Keratinocyte (primary cell): ENCODE measurements around the gene KDM1B. TPM values are rescaled to one million over a fixed set of nuclear protein-coding genes. Genes with fewer than 3 reads are reported as not detected.

Experiments
- DNase-seq: peaks from one replicate; pipeline ENCODE4 v3.0.0-alpha.2; 2011; ENCODE audit warnings: low read depth, missing footprints, low spot score
- FAIRE-seq: peaks from 2 replicates; lab custom pipeline; 2011; peaks lifted over from hg19 to GRCh38; lab: Jason Lieb, UNC
- H2AFZ ChIP-seq: 2 replicates; pipeline ENCODE4 v1.6.0; 2012; ENCODE audit warnings: low read length, control low read depth, inconsistent platforms; ENCODE audit not compliant: control insufficient read depth
- H3K27ac ChIP-seq: 2 replicates; pipeline ENCODE4 v1.5.1; 2011; ENCODE audit warnings: low read length; ENCODE audit not compliant: control insufficient read depth, insufficient read depth
- H3K27me3 ChIP-seq: 3 replicates; pipeline ENCODE4 v1.6.0; 2011; ENCODE audit warnings: low read length; ENCODE audit not compliant: control insufficient read depth, insufficient read depth; ENCODE audit errors: extremely low read depth
- H3K36me3 ChIP-seq, 2 experiments: 2 replicates in 1 of 2; 3 replicates in 1 of 2; pipeline ENCODE4 v1.5.1; 2011; ENCODE audit warnings: low read length in 2 of 2, mild to moderate bottlenecking in 1 of 2; ENCODE audit not compliant: control insufficient read depth in 2 of 2, insufficient read depth in 2 of 2; ENCODE audit errors: extremely low read depth in 1 of 2
- H3K4me1 ChIP-seq: 3 replicates; pipeline ENCODE4 v1.5.1; 2011; ENCODE audit warnings: low read length; ENCODE audit not compliant: control insufficient read depth, insufficient read depth; ENCODE audit errors: extremely low read depth
- H3K4me2 ChIP-seq: 3 replicates; pipeline ENCODE4 v1.6.0; 2011; ENCODE audit warnings: low read depth, low read length; ENCODE audit not compliant: control insufficient read depth, insufficient read depth; ENCODE audit errors: extremely low read depth
- H3K4me3 ChIP-seq, 3 experiments: fragments of 200-600 bp in 1 of 3; sonication (generic) in 1 of 3; 2 replicates in 2 of 3; 3 replicates in 1 of 3; pipeline ENCODE4 v1.5.1; 2011 to 2016; ENCODE audit warnings: low read length in 3 of 3, mild to moderate bottlenecking in 3 of 3, control low read depth in 2 of 3, inconsistent platforms in 1 of 3, low read depth in 1 of 3, mixed read lengths in 1 of 3, mixed run types in 1 of 3, moderate library complexity in 1 of 3; ENCODE audit not compliant: control insufficient read depth in 2 of 3, insufficient read depth in 2 of 3; ENCODE audit errors: extremely low read depth in 1 of 3
- H3K79me2 ChIP-seq: 2 replicates; pipeline ENCODE4 v1.6.0; 2012; ENCODE audit warnings: low read length; ENCODE audit not compliant: control insufficient read depth, insufficient read depth
- H3K9ac ChIP-seq: 3 replicates; pipeline ENCODE4 v1.6.0; 2011; ENCODE audit warnings: low read length; ENCODE audit not compliant: control insufficient read depth, insufficient read depth; ENCODE audit errors: extremely low read depth
- H3K9me1 ChIP-seq: 3 replicates; pipeline ENCODE4 v1.6.0; 2011; ENCODE audit warnings: low read length; ENCODE audit not compliant: control insufficient read depth, insufficient read depth; ENCODE audit errors: extremely low read depth
- H3K9me3 ChIP-seq: 2 replicates; pipeline ENCODE4 v1.5.1; 2012; ENCODE audit warnings: low read depth, low read length; ENCODE audit not compliant: control insufficient read depth
- H4K20me1 ChIP-seq: 3 replicates; pipeline ENCODE4 v1.6.0; 2011; ENCODE audit warnings: low read length; ENCODE audit not compliant: control insufficient read depth, insufficient read depth; ENCODE audit errors: extremely low read depth
- EZH2 ChIP-seq: IDR thresholded peaks from one replicate; pipeline ENCODE4 v1.6.1; 2012; ENCODE audit warnings: inconsistent platforms, mild to moderate bottlenecking, low read length, moderate library complexity
- dilution Hi-C: fragments of 300-500 bp; cut with MboI; formaldehyde crosslinking; loops from one replicate; pipeline ENCODE4 v1.7.0; 2020; ENCODE audit warnings: low sequenced_read_pairs; ENCODE audit not compliant: extremely low pct_ligation_motif_present
- polyA plus RNA-seq, 5 experiments: library from polyadenylated mRNA; depleted of rRNA in 3 of 5; stranded (reverse) in 3 of 5; stranded (forward) in 1 of 5; unstranded in 1 of 5; fragments of >200 nt; gene quantifications; 1 replicate in 1 of 5; 2 replicates in 3 of 5; 3 replicates in 1 of 5; pipeline versions ENCODE4 v1.2.1 to v1.2.3, GENCODE V29; 2011 to 2012; ENCODE audit warnings: missing spikeins in 2 of 5, low read depth in 1 of 5, low replicate concordance in 1 of 5
- small RNA-seq, 3 experiments: library from RNA; depleted of rRNA; stranded (forward); fragments of <200 nt; gene quantifications; one replicate each; pipeline ENCODE3, GENCODE V24; 2012; ENCODE audit warnings: low read depth in 3 of 3, low replicate concordance in 1 of 3; ENCODE audit not compliant: insufficient read length in 3 of 3
- TF ChIP-seq, protein P1 (sequence below), 3 experiments: IDR thresholded peaks in 1 of 3; conservative IDR thresholded peaks in 1 of 3; optimal IDR thresholded peaks in 1 of 3; 2 replicates in 2 of 3; 3 replicates in 1 of 3; pipeline versions ENCODE3 to v1.5.1; 2011; ENCODE audit warnings: low read length in 3 of 3, mild to moderate bottlenecking in 3 of 3, moderate library complexity in 2 of 3, control low read depth in 1 of 3, inconsistent platforms in 1 of 3; ENCODE audit not compliant: insufficient read depth in 2 of 3; ENCODE audit errors: extremely low read depth in 1 of 3

Gene KDM1B
- polyA plus RNA-seq, 1 donor (not counting 4 experiments of a cell fraction or from before 2014, with no cell fraction given): 32.7 TPM

DNA sequence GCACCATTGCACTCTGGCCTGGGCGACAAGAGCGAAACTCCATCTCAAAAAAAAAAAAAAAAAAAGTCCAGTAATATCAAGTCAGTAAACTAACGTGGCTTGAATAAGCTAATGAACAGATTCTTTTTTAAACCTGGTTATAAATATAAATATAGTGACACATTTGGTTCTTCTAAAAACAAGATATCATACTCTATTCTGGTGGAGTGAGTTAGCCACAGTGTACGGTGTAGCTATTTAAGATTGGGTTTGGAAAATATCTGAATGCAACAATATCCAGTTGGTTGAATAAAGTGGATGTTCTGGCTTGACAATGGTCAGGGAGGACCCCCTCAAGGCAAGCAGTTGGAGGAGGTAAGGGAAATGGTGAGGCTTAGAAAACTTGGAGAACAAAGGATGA lies 115.0 kb downstream of the KDM1B start:
- H3K9ac ChIP-seq: no peak overlapping the region
- H3K4me3 ChIP-seq: no peak overlapping the region
- no peak overlapping the region for H3K27ac ChIP-seq
- dilution Hi-C loops: no loop called here
- no peak overlapping the region for H2AFZ ChIP-seq
- no peak overlapping the region for H3K4me2 ChIP-seq
- H3K4me1 ChIP-seq: peaks cover 9% of the 10 kb centered on the region
- H3K79me2 ChIP-seq: no peaks in the 10 kb centered on the region
- no peak for DNase-seq
- no peaks in the 10 kb centered on the region for H4K20me1 ChIP-seq
- peaks cover 2% of the 10 kb centered on the region for H3K9me3 ChIP-seq
- TF ChIP-seq, protein P1, sequence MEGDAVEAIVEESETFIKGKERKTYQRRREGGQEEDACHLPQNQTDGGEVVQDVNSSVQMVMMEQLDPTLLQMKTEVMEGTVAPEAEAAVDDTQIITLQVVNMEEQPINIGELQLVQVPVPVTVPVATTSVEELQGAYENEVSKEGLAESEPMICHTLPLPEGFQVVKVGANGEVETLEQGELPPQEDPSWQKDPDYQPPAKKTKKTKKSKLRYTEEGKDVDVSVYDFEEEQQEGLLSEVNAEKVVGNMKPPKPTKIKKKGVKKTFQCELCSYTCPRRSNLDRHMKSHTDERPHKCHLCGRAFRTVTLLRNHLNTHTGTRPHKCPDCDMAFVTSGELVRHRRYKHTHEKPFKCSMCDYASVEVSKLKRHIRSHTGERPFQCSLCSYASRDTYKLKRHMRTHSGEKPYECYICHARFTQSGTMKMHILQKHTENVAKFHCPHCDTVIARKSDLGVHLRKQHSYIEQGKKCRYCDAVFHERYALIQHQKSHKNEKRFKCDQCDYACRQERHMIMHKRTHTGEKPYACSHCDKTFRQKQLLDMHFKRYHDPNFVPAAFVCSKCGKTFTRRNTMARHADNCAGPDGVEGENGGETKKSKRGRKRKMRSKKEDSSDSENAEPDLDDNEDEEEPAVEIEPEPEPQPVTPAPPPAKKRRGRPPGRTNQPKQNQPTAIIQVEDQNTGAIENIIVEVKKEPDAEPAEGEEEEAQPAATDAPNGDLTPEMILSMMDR (optimal IDR thresholded peaks at IDR 0.05 in 1 of 3, IDR thresholded peaks at IDR 0.05 in 1 of 3, conservative IDR thresholded peaks at IDR 0.05 in 1 of 3; ENCODE audit: extremely low read depth in 1 of 3, insufficient read depth in 2 of 3, low read length in 3 of 3): no peak
- TF ChIP-seq EZH2: no peak
- FAIRE-seq: no peak
- H3K27me3 ChIP-seq: no peaks in the 10 kb centered on the region
- no peaks in the 10 kb centered on the region for H3K36me3 ChIP-seq
- no peaks in the 10 kb centered on the region for H3K9me1 ChIP-seq

Small RNA genes lying within 50 kb of the gene (small RNA-seq; reads per million reads assigned to genes)
- 0 reads per million in 3 experiments for gene RF00019

Other genes with a start within 250 kb of the KDM1B start
- 90.1 to 106 TPM (median 96.2 TPM) in 3 replicates for gene KIF13A, start 167.8 kb upstream of the KDM1B start, polyA plus RNA-seq
- 1.2 to 1.5 TPM (median 1.2 TPM) in 3 replicates for gene NHLRC1, start 32.7 kb upstream of the KDM1B start, polyA plus RNA-seq
- gene TPMT, start 345 bp upstream of the KDM1B start, polyA plus RNA-seq: 25.1 to 38.6 TPM (median 28.3 TPM) in 3 replicates
- gene DEK, start 109.1 kb downstream of the KDM1B start, polyA plus RNA-seq: 9.3 to 45.0 TPM (median 31.3 TPM) in 3 replicates
- gene RNF144B, start 231.9 kb downstream of the KDM1B start, polyA plus RNA-seq: 6.9 to 9.0 TPM (median 8.0 TPM) in 3 replicates